T-helper 2 cell treated with Interferon-gamma antibody and Interleukin-4, amounts not matched to agents 5 μg/mL and 100 μg/mL, for 36 hours (primary cell): ENCODE measurements around the gene CBX3.

Experiments used
- DNase-seq: peaks from one replicate; pipeline ENCODE4 v3.0.0; 2021; ENCODE audit warnings: low spot score
- H3K27ac Mint-ChIP-seq: one replicate; pipeline ENCODE4 v1.8.0; 2021; ENCODE audit warnings: mild to moderate bottlenecking, mixed read lengths
- H3K27me3 Mint-ChIP-seq: one replicate; pipeline ENCODE4 v1.8.0; 2021; ENCODE audit warnings: low read depth, mixed read lengths
- H3K36me3 Mint-ChIP-seq: one replicate; pipeline ENCODE4 v1.8.0; 2021; ENCODE audit warnings: low read depth, mixed read lengths
- H3K4me1 Mint-ChIP-seq: one replicate; pipeline ENCODE4 v1.8.0; 2021; ENCODE audit warnings: low read depth, mixed read lengths
- H3K4me3 Mint-ChIP-seq: one replicate; pipeline ENCODE4 v1.8.0; 2022; ENCODE audit warnings: mild to moderate bottlenecking, moderate library complexity, mixed read lengths
- H3K9me3 Mint-ChIP-seq: one replicate; pipeline ENCODE4 v1.8.0; 2021; ENCODE audit warnings: mixed read lengths

The CBX3 gene

DNA sequence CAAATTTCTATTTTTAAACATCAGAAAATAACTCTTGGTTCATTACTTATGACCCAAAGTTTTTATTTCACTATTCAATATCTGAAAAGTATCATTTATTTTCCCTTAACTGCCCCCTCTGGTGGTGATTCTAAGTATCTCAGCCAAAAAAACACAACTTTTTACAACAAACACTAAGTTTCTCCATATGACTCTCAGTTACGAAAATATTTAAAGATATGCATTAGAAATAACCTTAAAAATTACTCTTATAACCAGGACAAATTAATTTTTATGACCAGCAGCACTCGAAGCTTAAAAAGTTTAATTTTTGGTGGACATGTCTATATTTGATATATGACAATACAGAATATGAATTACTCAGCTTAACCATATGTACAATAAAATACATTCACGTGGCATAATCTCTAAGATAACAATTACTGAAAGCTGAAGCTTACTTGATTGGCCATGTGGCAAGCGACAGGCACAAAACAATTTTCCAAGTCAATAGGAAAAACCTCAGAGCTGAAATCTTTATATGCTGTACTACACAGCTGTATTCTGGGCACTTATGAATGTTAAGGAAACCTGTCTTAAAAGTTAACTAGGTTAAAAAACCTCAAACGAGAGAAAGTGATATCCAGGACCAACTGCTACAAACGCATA lies 3.3 kb upstream of the CBX3 start:
- H3K27me3 Mint-ChIP-seq = peaks cover 5% of the 10 kb centered on the region
- peak overlapping the region; percentile 100 for H3K27ac Mint-ChIP-seq
- peaks cover 49% of the 10 kb centered on the region for H3K4me1 Mint-ChIP-seq
- DNase-seq = no peak
- H3K4me3 Mint-ChIP-seq = peak overlapping the region; percentile 98
- no peaks in the 10 kb centered on the region for H3K9me3 Mint-ChIP-seq
- peaks cover 75% of the 10 kb centered on the region for H3K36me3 Mint-ChIP-seq

DNA sequence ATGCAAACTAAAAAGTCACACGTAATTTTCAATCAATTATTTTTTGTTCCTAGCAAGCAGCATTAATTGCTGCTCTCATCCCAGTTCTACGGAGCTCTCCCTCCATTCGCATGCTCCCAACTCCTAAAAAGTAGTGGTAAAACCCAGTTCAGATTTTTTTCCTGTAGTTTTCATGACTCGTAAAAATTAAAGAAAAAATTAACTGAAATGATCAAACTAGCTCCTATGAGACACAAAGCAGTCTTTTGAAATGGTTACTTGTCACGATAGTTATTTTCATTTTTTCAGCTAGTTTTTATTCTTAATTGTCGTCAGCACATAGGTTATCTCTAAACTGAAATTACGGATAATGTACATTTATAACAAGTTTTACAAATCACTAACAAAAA lies 2.8 kb upstream of the CBX3 start:
- DNase-seq = no peak
- peak overlapping the region; percentile 100 for H3K27ac Mint-ChIP-seq
- H3K9me3 Mint-ChIP-seq = no peaks in the 10 kb centered on the region
- peaks cover 47% of the 10 kb centered on the region for H3K4me1 Mint-ChIP-seq
- peak overlapping the region; percentile 98 for H3K4me3 Mint-ChIP-seq
- peaks cover 73% of the 10 kb centered on the region for H3K36me3 Mint-ChIP-seq
- peaks cover 5% of the 10 kb centered on the region for H3K27me3 Mint-ChIP-seq

DNA sequence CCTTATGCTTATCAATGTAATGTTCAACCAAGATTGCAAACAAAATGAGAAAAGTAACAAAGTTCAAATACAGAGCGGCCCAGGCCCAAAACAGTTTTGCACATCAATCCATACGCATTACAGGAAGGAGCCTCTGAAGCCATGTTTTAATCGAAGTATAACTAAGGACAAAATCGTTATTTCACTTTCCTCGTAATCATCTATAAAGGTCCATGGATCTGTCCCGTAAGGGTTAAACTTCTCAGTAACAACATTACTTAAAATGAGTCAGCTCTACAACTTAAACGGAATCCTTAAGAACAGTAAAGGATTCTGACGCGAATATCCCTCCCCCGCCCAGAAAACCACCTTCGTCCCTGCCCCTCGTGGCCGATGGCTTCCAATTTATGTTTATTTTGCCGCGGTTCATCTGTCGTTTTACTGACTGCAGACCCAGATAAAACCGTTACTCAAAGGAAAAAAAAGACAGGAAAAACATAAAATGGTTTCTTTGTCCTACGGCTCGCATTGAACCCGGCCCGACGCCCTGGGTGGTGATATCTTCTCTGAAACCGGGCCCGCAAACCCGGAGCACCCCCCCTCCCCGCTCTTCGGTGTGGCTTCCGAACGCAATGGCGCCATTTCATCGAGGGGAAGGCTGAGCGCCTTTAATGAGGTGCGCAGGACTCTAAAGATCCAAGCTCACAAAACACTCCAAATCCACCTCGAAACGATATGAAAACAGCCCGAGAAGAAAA lies 2.1 kb upstream of the CBX3 start:
- H3K4me1 Mint-ChIP-seq = peaks cover 45% of the 10 kb centered on the region
- peak overlapping the region; percentile 98 for H3K4me3 Mint-ChIP-seq
- peaks cover 5% of the 10 kb centered on the region for H3K27me3 Mint-ChIP-seq
- H3K36me3 Mint-ChIP-seq = peaks cover 72% of the 10 kb centered on the region
- no peaks in the 10 kb centered on the region for H3K9me3 Mint-ChIP-seq
- peak overlapping the region; percentile 100 for H3K27ac Mint-ChIP-seq
- DNase-seq = peak; percentile 56

DNA sequence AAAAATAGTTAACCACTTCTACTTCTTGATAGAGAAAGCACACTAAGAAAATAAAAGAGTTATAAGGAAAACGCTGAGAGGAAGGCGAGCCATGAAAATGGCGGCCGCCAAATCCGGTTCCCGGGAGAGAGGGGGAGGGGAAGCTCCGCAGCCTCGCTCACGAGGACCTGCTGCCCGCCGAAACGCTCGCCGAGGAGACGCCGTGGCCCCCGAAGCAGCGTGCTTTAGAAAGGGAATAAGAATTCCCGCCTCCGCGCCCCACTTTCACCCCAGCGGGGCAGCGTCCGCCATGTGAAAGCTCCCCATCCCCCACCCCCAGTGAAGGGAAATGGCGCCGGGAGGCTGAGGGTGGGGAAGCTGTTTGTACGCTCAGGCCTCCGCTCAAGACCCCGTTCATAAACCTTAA lies 1.5 kb upstream of the CBX3 start:
- peaks cover 72% of the 10 kb centered on the region for H3K36me3 Mint-ChIP-seq
- H3K9me3 Mint-ChIP-seq = no peaks in the 10 kb centered on the region
- peak overlapping the region; percentile 100 for H3K27ac Mint-ChIP-seq
- H3K27me3 Mint-ChIP-seq = peaks cover 5% of the 10 kb centered on the region
- H3K4me3 Mint-ChIP-seq = peak overlapping the region; percentile 98
- peak; percentile 74 for DNase-seq
- peaks cover 46% of the 10 kb centered on the region for H3K4me1 Mint-ChIP-seq

DNA sequence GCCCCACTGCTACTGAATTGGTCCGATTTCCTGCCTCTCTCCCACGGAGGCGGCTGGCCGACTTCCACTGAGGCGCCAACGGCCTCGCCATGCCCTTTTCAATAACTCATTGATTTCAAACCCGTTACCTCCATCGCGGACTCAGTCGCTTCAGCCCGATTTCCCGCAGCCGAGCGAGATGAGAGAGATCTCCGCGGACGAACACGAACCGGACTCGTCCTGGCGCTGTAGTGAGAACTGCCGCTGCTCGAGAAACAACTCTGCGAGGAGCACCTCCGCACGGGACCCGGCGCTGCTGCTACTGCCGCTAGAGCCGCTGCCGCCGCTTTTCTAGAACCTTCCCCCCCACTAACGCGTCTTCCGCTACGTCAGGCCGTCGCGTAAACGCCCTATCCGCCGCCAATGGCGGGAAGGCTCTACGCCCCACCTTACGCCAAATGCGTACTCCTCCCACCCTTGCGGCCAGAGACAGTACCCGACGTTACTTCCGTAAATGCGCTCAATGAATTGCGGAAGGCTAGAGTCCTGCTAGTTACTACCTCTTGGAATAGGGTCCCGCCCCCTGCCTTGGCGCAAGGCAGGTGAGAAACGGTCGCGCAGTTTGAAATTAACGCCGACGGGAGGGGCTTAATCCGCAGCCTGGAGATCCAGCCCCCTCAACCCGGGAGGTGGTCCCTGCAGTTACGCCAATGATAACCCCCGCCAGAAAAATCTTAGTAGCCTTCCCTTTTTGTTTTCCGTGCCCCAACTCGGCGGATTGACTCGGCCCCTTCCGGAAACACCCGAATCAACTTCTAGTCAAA lies 900 bp upstream of the CBX3 start, which contains the start of gene HNRNPA2B1:
TSS of gene HNRNPA2B1 (minus strand) at position 303 of the 803 bp plus-strand sequence. CDS start at position 134, 169 bp downstream.
- Mint-ChIP-seq H3K27ac (peak within 1 kb of the TSS; percentile 100), H3K4me1 (peaks cover 47% of the 10 kb centered on the region), H3K9me3 (no peaks in the 10 kb centered on the region), H3K27me3 (peaks cover 5% of the 10 kb centered on the region), H3K36me3 (peaks cover 72% of the 10 kb centered on the region), H3K4me3 (peak within 1 kb of the TSS; percentile 98)
- DNase-seq = peak; percentile 96

DNA sequence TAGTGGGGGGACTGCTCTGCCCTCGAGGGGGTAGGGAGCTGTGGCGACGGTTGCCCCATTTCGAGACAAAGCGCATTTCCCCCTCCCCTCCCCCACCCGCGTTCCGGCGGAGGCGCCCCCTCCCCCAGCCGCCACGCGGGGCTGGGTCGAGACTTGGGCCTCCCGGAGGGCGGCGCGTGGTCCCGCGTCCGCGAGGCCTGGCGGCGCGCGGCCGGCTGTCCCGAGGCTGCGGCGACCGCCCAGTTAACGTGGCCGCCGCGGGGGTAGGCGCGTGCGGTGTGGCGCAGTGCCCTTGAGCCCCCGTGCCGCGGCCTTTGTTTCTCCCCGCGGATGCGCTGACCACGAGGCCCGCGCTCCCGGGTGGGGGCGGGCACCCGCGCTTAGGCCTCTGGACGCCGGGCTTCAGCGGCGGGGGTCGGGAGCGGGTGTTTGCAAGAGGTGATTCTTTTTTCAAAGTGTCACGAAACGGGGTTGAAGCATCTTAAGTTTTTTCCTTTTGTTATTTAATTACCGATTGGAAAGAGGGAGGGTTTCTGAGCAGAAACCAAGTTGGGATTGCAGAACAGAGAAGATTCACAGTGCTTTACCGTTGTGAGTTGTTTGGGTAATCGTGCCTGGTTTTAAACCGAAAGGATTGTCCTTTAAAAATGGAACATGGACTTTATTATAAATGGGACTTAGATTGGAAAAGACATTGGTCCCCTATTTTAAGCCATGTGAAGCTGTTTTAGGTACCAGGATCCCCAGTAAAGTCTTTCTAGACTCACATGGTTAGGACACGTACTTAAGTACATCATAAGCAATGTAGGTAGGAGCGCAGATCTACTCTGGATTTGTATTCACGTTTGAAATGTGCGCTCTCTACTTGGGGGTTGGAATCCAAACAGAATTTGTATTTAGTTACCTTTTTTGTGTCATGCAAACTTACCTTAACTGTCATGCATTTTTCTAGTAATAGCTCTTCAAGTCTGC lies 760 bp downstream of the CBX3 start:
- no peaks in the 10 kb centered on the region for H3K9me3 Mint-ChIP-seq
- H3K4me1 Mint-ChIP-seq = peaks cover 42% of the 10 kb centered on the region
- peak overlapping the region; percentile 88 for H3K27ac Mint-ChIP-seq
- H3K4me3 Mint-ChIP-seq = peak overlapping the region; percentile 84
- H3K36me3 Mint-ChIP-seq = peaks cover 71% of the 10 kb centered on the region
- peaks cover 5% of the 10 kb centered on the region for H3K27me3 Mint-ChIP-seq
- DNase-seq = peak; percentile 49

DNA sequence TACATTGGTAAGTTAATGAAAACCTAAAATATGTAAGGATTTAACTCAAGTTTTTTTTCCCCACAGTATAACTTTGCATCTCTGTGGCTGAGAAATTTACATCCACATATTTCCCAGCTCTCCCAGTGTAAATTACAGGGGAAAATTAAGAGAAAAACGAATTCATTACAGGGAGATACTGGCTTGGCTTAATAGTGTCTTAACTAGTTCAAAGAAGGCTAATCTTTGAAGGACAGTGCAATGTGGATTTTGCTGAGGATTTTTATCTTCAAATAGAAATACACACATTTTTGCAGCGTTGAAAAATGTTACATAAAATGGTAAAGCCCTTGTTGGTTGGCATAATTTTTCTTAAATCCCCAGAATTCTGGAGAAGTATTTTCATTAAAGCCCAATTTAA lies 1.5 kb downstream of the CBX3 start:
- no peaks in the 10 kb centered on the region for H3K9me3 Mint-ChIP-seq
- H3K4me3 Mint-ChIP-seq = peak overlapping the region; percentile 84
- peak overlapping the region; percentile 88 for H3K27ac Mint-ChIP-seq
- peaks cover 70% of the 10 kb centered on the region for H3K36me3 Mint-ChIP-seq
- H3K27me3 Mint-ChIP-seq = peaks cover 5% of the 10 kb centered on the region
- no peak for DNase-seq
- peaks cover 43% of the 10 kb centered on the region for H3K4me1 Mint-ChIP-seq

DNA sequence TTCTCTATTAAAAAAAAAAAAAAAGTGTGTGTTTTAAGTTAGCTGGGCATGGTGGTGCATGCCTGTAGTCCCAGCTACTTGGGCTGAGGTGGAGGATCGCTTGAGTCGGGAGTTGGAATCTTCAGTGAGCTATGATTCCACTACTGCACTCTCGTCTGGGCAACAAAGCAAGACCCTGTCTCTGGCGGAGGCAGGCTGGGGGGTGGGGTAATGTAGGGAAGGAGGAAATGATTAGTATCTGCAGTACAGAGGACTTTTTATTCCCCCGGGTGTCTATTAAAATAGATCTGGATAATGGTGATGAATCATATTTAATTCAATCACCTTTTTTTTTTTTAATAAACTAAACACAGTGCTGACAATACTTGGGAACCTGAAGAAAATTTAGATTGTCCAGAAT lies 6.5 kb downstream of the CBX3 start:
- Mint-ChIP-seq H3K4me3 (no peak overlapping the region), H3K9me3 (no peaks in the 10 kb centered on the region), H3K4me1 (peaks cover 44% of the 10 kb centered on the region), H3K27ac (no peak overlapping the region), H3K27me3 (no peaks in the 10 kb centered on the region), H3K36me3 (peaks cover 78% of the 10 kb centered on the region)
- no peak for DNase-seq

DNA sequence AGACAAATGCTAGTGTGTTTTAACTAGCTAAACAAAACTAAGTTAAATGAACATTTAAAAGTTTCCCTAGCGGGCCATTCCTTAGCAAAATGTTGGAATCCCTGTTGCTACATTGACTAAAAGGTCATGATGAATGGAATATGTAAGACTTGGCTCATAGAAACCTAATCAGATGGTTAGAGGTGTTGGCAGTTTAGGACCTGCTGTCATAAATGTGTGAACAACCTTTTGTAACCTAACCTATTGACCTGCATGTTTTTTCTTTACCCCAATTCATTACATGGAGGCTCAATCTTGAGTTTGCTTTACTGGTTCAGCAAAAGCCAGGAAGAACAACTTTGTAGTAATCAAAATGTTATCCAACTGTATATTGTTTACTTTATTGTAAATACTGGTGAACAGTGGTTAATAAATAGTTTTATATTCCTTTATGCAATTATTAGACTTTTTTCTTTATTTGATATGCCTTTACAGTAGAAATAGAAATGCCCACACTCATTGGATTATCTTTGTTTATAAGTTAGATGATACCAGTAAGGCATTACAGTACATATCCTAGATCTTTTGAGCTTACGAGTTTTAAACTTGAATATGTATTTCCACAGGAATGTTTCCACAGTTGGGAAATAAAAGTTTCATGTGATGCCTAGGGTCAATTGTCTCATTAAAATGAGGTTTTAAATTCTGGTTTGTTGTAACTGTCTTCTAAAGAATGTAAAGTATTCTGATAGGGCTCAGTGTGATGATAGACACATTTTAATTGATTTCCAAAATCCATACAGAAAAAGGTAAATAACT lies 11.6 kb downstream of the CBX3 start:
- Mint-ChIP-seq H3K9me3 (no peaks in the 10 kb centered on the region), H3K27ac (no peak overlapping the region), H3K4me3 (no peak overlapping the region), H3K4me1 (peaks cover 16% of the 10 kb centered on the region), H3K27me3 (no peaks in the 10 kb centered on the region), H3K36me3 (peaks cover 43% of the 10 kb centered on the region)
- DNase-seq = no peak

DNA sequence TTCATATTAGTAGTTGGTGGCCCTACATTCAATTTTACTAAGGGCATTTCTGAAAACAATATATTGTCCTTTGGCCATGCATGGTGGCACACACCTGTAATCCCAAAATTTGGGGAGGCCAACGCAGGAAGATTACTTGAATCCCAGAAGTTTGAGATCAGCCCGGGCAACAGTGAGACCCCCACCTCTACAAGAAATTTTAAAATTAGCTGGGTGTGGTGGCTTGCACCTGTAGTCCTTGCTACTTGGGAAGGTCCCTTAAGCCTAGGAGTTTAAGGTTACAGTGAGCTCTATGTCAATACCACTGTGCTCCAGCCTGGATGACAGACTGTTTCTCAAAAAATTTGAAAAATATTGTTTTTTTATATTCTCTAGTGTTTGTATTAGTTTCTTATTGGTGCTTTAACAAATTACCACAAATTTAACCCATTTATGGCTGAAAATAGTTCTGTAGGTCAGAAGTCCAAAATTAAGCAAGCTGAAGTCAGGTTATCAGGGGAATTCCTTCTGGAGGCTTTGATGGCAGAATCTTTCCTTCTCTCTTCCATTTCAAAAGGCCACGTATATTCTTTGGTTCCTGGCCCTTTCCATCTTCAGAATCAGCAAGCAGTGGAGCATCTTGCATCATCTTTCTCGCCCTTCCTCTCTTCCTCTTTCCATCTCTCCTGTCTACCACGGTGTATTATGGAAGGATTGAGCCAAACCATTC lies 12.4 kb downstream of the CBX3 start:
- H3K4me1 Mint-ChIP-seq = peaks cover 16% of the 10 kb centered on the region
- H3K36me3 Mint-ChIP-seq = peaks cover 43% of the 10 kb centered on the region
- no peaks in the 10 kb centered on the region for H3K27me3 Mint-ChIP-seq
- no peaks in the 10 kb centered on the region for H3K9me3 Mint-ChIP-seq
- H3K4me3 Mint-ChIP-seq = no peak overlapping the region
- H3K27ac Mint-ChIP-seq = no peak overlapping the region
- no peak for DNase-seq

DNA sequence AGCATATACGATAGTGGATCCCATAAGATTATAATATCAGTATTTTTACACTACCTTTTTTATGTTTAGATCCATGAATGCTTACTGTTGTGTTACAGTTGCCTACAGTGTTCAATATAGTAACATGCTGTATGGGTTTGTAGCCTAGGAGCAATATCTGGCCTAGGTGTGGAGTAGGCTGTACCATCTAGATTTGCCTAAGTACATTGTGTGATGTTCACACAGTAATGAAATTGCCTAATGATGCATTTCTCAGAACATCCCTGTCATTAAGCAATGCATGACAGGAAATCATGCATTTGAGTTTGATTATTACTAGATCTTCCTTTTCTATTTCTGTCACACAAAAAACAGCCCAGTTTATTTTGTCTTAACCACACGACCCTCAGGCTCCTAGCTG lies 14.5 kb downstream of the CBX3 start:
- Mint-ChIP-seq H3K4me3 (no peak overlapping the region), H3K9me3 (no peaks in the 10 kb centered on the region), H3K27ac (no peak overlapping the region), H3K4me1 (peaks cover 7% of the 10 kb centered on the region), H3K27me3 (peaks cover 3% of the 10 kb centered on the region), H3K36me3 (peaks cover 26% of the 10 kb centered on the region)
- DNase-seq = no peak

DNA sequence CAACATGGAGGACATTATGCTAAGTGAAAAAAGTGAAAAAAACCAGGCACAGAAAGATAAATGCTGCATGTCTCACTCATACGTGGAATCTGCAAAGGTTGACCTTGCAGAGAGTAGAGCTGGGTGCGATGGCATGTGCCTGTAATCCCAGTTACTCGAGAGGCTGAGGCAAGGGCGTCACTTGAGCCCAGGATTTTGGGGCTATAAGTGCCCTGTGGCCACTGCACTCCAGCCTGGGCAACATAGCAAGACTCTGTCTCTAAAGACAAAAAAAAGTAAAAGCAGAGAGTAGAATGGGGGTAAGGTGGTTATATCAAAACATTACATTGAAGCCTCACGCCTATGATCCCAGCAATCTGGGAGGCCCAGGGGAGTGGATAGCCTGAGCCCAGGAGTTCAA lies 22.8 kb downstream of the CBX3 start:
- Mint-ChIP-seq H3K9me3 (no peaks in the 10 kb centered on the region), H3K27ac (no peak overlapping the region), H3K4me3 (no peak overlapping the region), H3K27me3 (peaks cover 25% of the 10 kb centered on the region), H3K4me1 (no peaks in the 10 kb centered on the region), H3K36me3 (no peaks in the 10 kb centered on the region)
- DNase-seq = no peak
